Neural cell (in vitro differentiated cells): ENCODE data around the gene EPN1. TPM values are rescaled to one million over a fixed set of nuclear protein-coding genes. Genes with fewer than 3 reads are reported as not detected.

Source experiments
- H2AFZ ChIP-seq: fragments of 200-600, 300-800 bp; sonication (generic), shearing (Covaris generic); 2 replicates; pipeline ENCODE4 v1.6.0; 2014; ENCODE audit warnings: low read depth, mild to moderate bottlenecking, antibody characterized with exemption, low read length, moderate library complexity
- H3F3A ChIP-seq: fragments of 200-600 bp; shearing (Covaris generic); 2 replicates; pipeline ENCODE4 v1.6.1; 2016; ENCODE audit warnings: mild to moderate bottlenecking, moderate library complexity, mixed read lengths, antibody characterized with exemption, low read length; ENCODE audit not compliant: insufficient read depth, poor library complexity, severe bottlenecking
- H3K27ac ChIP-seq: fragments of 200-600, 300-800 bp; sonication (generic), shearing (Covaris generic); 2 replicates; pipeline ENCODE4 v1.5.1; 2014; ENCODE audit warnings: mild to moderate bottlenecking, low read length, moderate library complexity
- H3K27me3 ChIP-seq: fragments of 300-800, 200-600 bp; sonication (generic), shearing (Covaris generic); 2 replicates; pipeline ENCODE4 v1.6.0; 2014; ENCODE audit warnings: mild to moderate bottlenecking, low read depth, low read length, moderate library complexity; ENCODE audit not compliant: insufficient read depth
- H3K36me3 ChIP-seq: fragments of 300-800, 200-600 bp; sonication (generic), shearing (Covaris generic); 2 replicates; pipeline ENCODE4 v1.5.1; 2014; ENCODE audit warnings: mild to moderate bottlenecking, antibody characterized with exemption, low read length, moderate library complexity; ENCODE audit not compliant: insufficient read depth
- H3K4me2 ChIP-seq: fragments of 300-800, 200-600 bp; sonication (generic), shearing (Covaris generic); 2 replicates; pipeline ENCODE4 v1.6.0; 2014; ENCODE audit warnings: mild to moderate bottlenecking, low read length
- H3K4me3 ChIP-seq: fragments of 300-800, 200-600 bp; sonication (generic), shearing (Covaris generic); 2 replicates; pipeline ENCODE4 v1.5.1; 2014; ENCODE audit warnings: mild to moderate bottlenecking, low read length, moderate library complexity
- H3K79me2 ChIP-seq: fragments of 200-600 bp; shearing (Covaris generic); replicated peaks from 2 replicates; pipeline ENCODE4 v1.6.0; 2014; ENCODE audit warnings: mild to moderate bottlenecking, low read length, moderate library complexity; ENCODE audit not compliant: insufficient read depth
- H3K9ac ChIP-seq: fragments of 300-800, 200-600 bp; sonication (generic), shearing (Covaris generic); 2 replicates; pipeline ENCODE4 v1.6.1; 2016; ENCODE audit warnings: mild to moderate bottlenecking, low read length, mixed read lengths
- H3K9me2 ChIP-seq: fragments of 200-600 bp; shearing (Covaris generic); 2 replicates; pipeline ENCODE4 v1.6.1; 2016; ENCODE audit warnings: mild to moderate bottlenecking, low read length, mixed read lengths; ENCODE audit not compliant: insufficient read depth
- H3K9me3 ChIP-seq: fragments of 200-600, 300-800 bp; sonication (generic), shearing (Covaris generic); 2 replicates; pipeline ENCODE4 v1.6.1; 2016; ENCODE audit warnings: mild to moderate bottlenecking, mixed run types, low read length, moderate library complexity, mixed read lengths
- H4K20me1 ChIP-seq: fragments of 200-600 bp; shearing (Covaris generic); 2 replicates; pipeline ENCODE4 v1.6.1; 2016; ENCODE audit warnings: mild to moderate bottlenecking, mixed run types; ENCODE audit not compliant: insufficient read depth
- CTCF ChIP-seq: fragments of 450-650 bp; IDR thresholded peaks from 2 replicates; pipeline ENCODE4 v1.5.1; 2014; ENCODE audit warnings: antibody characterized with exemption, mild to moderate bottlenecking, moderate library complexity; ENCODE audit not compliant: poor library complexity, severe bottlenecking
- EP300 ChIP-seq: fragments of 450-650 bp; conservative IDR thresholded peaks from 2 replicates; pipeline ENCODE4 v1.6.1; 2014; ENCODE audit warnings: antibody characterized with exemption, mild to moderate bottlenecking, moderate library complexity; ENCODE audit not compliant: poor library complexity, severe bottlenecking
- EZH2 ChIP-seq: fragments of 200-600, 300-800 bp; shearing (Covaris generic), sonication (generic); IDR thresholded peaks from 2 replicates; pipeline ENCODE4 v1.6.1; 2014; ENCODE audit warnings: antibody characterized with exemption, low read length, borderline replicate concordance, mild to moderate bottlenecking; ENCODE audit not compliant: insufficient read depth, poor library complexity, severe bottlenecking
- MXI1 ChIP-seq: fragments of 450-650 bp; conservative IDR thresholded peaks from 2 replicates; pipeline ENCODE4 v1.6.1; 2014; ENCODE audit warnings: antibody characterized with exemption, mild to moderate bottlenecking; ENCODE audit not compliant: poor library complexity, severe bottlenecking
- POLR2AphosphoS5 ChIP-seq: IDR thresholded peaks from 2 replicates; pipeline ENCODE4 v1.6.1; 2012
- RAD21 ChIP-seq: fragments of 450-650 bp; conservative IDR thresholded peaks from 2 replicates; pipeline ENCODE4 v1.6.1; 2014; ENCODE audit warnings: antibody characterized with exemption, mild to moderate bottlenecking, moderate library complexity
- REST ChIP-seq: IDR thresholded peaks from 2 replicates; pipeline ENCODE4 v1.6.1; 2012; ENCODE audit warnings: borderline replicate concordance
- SMC3 ChIP-seq: fragments of 450-650 bp; conservative IDR thresholded peaks from 2 replicates; pipeline ENCODE4 v1.6.1; 2014; ENCODE audit warnings: antibody characterized with exemption, mild to moderate bottlenecking, moderate library complexity; ENCODE audit not compliant: poor library complexity
- TAF1 ChIP-seq: IDR thresholded peaks from 2 replicates; pipeline ENCODE4 v1.6.1; 2012; ENCODE audit warnings: low read depth
- polyA plus RNA-seq: library from polyadenylated mRNA; depleted of rRNA; stranded (reverse); fragments of >200 nt; gene quantifications from 2 replicates; pipeline ENCODE4 v1.2.3, GENCODE V29; 2014

Gene EPN1
- polyA plus RNA-seq, 1 donor from 2014 or later = 21.0 TPM

GRCh38 chr19:55690769-55691545 lies 15.9 kb downstream of the EPN1 start:
- Histone ChIP-seq H3K9me3 (no peaks in the 10 kb centered on the region), H3K36me3 (no peaks in the 10 kb centered on the region), H3K4me3 (no peak overlapping the region), H3K4me2 (no peak overlapping the region), H3K27ac (no peak overlapping the region), H3K9me2 (no peaks in the 10 kb centered on the region), H3K27me3 (no peaks in the 10 kb centered on the region), H4K20me1 (no peaks in the 10 kb centered on the region), H2AFZ (no peak overlapping the region), H3F3A (no peaks in the 10 kb centered on the region), H3K79me2 (no peaks in the 10 kb centered on the region), H3K9ac (no peak overlapping the region)
- TF ChIP-seq TAF1 (no peak), EP300 (no peak), CTCF (no peak), EZH2 (no peak), REST (no peak), RAD21 (no peak), MXI1 (no peak)

- Histone ChIP-seq H4K20me1 (no peaks in the 10 kb centered on the region), H3K9me2 (no peaks in the 10 kb centered on the region), H2AFZ (no peak overlapping the region), H3K4me2 (no peak overlapping the region), H3K4me3 (no peak overlapping the region), H3K27ac (no peak overlapping the region), H3F3A (no peaks in the 10 kb centered on the region), H3K9me3 (no peaks in the 10 kb centered on the region), H3K79me2 (no peaks in the 10 kb centered on the region), H3K27me3 (no peaks in the 10 kb centered on the region), H3K36me3 (no peaks in the 10 kb centered on the region), H3K9ac (no peak overlapping the region)
- TF ChIP-seq POLR2AphosphoS5 (no peak), RAD21 (no peak), SMC3 (no peak), CTCF (no peak), EZH2 (no peak), EP300 (no peak), TAF1 (no peak), MXI1 (no peak), REST (no peak)
These were observed 16.8 kb downstream of the EPN1 start for GRCh38 chr19:55691561-55692481.
